Mesothelial cell of epicardium (in vitro differentiated cells): Measurements from ENCODE around the gene DLEC1. TPM values are rescaled to one million over a fixed set of nuclear protein-coding genes. Genes with fewer than 3 reads are reported as not detected.
"Not testable (repeated sequence)": the region's sequence is repeated elsewhere in the genome, so short reads cannot be mapped to it uniquely, and the experiment has no call there.

Source experiments
- DNase-seq, 2 experiments: peaks; one replicate each; pipeline ENCODE4 v3.0.0; 2021; ENCODE audit warnings: low spot score in 2 of 2; ENCODE audit not compliant: unreplicated experiment in 2 of 2
- H3K27ac Mint-ChIP-seq: 2 replicates; pipeline ENCODE4 v1.8.0; 2021; ENCODE audit warnings: mixed read lengths
- H3K27me3 Mint-ChIP-seq: 2 replicates; pipeline ENCODE4 v1.8.0; 2021; ENCODE audit warnings: low read depth, mixed read lengths
- H3K36me3 Mint-ChIP-seq: 2 replicates; pipeline ENCODE4 v1.8.0; 2021; ENCODE audit warnings: mixed read lengths
- H3K4me1 Mint-ChIP-seq: 2 replicates; pipeline ENCODE4 v1.8.0; 2021; ENCODE audit warnings: mixed read lengths
- H3K4me3 Mint-ChIP-seq: 2 replicates; pipeline ENCODE4 v1.8.0; 2021; ENCODE audit warnings: mild to moderate bottlenecking, moderate library complexity, mixed read lengths
- H3K9me3 Mint-ChIP-seq: 2 replicates; pipeline ENCODE4 v1.8.0; 2021; ENCODE audit warnings: mixed read lengths
- total RNA-seq: library from RNA; stranded (reverse); gene quantifications from 3 replicates; pipeline ENCODE4 v1.2.1, GENCODE V29; 2021
- TF ChIP-seq, protein P1 (sequence below): fragments of 200-600 bp; sonication (generic); IDR thresholded peaks from one replicate; pipeline ENCODE4 v1.5.0; 2021; ENCODE audit warnings: antibody characterized with exemption; ENCODE audit not compliant: unreplicated experiment

DLEC1 gene
- total RNA-seq, 1 donor from 2014 or later: 1.4 TPM

DNA sequence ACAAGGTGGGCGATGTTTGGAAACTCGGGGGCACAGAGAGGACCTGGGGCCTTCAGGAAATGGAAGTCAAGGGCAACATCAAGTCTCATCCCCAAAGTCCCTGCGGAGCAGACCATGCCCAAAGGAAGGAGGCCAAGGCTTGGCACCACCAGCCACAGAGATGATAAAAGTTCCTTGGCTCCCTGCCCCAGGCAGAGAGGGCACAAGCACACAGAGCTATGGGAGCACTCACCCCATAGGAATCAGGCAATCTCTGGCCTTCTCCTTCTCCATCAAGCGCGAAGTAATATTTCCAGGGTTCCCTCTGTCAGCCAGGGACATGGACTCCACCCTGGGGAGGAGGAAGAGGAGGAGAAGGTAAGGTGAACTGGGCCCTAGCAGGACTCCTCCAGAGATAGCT is 90.0 kb downstream of the DLEC1 start:
- Mint-ChIP-seq H3K9me3 (no peaks in the 10 kb centered on the region), H3K4me1 (peaks cover 12% of the 10 kb centered on the region), H3K36me3 (peaks cover 22% of the 10 kb centered on the region), H3K27me3 (no peaks in the 10 kb centered on the region), H3K27ac (no peak overlapping the region), H3K4me3 (no peak overlapping the region)
- peak in 1 of 2 experiments; percentile 19 for DNase-seq
- TF ChIP-seq, protein P1, sequence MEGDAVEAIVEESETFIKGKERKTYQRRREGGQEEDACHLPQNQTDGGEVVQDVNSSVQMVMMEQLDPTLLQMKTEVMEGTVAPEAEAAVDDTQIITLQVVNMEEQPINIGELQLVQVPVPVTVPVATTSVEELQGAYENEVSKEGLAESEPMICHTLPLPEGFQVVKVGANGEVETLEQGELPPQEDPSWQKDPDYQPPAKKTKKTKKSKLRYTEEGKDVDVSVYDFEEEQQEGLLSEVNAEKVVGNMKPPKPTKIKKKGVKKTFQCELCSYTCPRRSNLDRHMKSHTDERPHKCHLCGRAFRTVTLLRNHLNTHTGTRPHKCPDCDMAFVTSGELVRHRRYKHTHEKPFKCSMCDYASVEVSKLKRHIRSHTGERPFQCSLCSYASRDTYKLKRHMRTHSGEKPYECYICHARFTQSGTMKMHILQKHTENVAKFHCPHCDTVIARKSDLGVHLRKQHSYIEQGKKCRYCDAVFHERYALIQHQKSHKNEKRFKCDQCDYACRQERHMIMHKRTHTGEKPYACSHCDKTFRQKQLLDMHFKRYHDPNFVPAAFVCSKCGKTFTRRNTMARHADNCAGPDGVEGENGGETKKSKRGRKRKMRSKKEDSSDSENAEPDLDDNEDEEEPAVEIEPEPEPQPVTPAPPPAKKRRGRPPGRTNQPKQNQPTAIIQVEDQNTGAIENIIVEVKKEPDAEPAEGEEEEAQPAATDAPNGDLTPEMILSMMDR: no peak

DNA sequence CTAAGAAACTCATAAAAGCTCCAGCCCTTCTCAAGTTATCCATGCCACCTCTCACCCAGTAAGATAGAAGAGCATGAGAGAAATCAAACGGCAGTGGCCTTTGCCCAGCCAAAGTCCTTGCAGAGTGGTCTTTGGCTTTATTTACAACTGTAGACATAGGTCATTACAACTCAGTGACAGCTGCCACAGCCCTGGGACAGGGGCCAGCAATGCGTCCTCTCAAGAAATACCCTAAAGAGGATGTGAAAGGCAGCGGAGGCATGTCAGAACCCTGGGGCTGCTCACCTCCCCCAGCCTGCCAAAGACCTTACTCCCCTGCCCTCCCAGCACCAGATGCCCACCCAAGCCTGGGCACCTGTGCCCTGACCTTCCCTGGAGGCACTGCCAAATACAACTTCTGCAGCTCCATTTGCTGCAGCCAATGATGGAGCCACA is 91.6 kb downstream of the DLEC1 start:
- Mint-ChIP-seq H3K9me3 (no peaks in the 10 kb centered on the region), H3K4me3 (no peak overlapping the region), H3K36me3 (peaks cover 17% of the 10 kb centered on the region), H3K27me3 (no peaks in the 10 kb centered on the region), H3K4me1 (peaks cover 25% of the 10 kb centered on the region), H3K27ac (no peak overlapping the region)
- DNase-seq: no peak
- TF ChIP-seq, protein P1: no peak

GRCh38 chr3:38131621-38132369 is 92.8 kb downstream of the DLEC1 start:
- Mint-ChIP-seq H3K9me3 (no peaks in the 10 kb centered on the region), H3K4me1 (peaks cover 33% of the 10 kb centered on the region), H3K27me3 (no peaks in the 10 kb centered on the region), H3K27ac (peak overlapping the region; percentile 8), H3K36me3 (peaks cover 14% of the 10 kb centered on the region), H3K4me3 (no peak overlapping the region)
- TF ChIP-seq, protein P1: no peak
- no peak for DNase-seq

- DNase-seq: no peak
- Mint-ChIP-seq H3K9me3 (no peaks in the 10 kb centered on the region), H3K27me3 (no peaks in the 10 kb centered on the region), H3K4me3 (no peak overlapping the region), H3K36me3 (peaks cover 14% of the 10 kb centered on the region), H3K27ac (peak overlapping the region; percentile 4), H3K4me1 (peaks cover 41% of the 10 kb centered on the region)
- TF ChIP-seq, protein P1: no peak
These were observed 94.2 kb downstream of the DLEC1 start for GRCh38 chr3:38133209-38133556.

DNA sequence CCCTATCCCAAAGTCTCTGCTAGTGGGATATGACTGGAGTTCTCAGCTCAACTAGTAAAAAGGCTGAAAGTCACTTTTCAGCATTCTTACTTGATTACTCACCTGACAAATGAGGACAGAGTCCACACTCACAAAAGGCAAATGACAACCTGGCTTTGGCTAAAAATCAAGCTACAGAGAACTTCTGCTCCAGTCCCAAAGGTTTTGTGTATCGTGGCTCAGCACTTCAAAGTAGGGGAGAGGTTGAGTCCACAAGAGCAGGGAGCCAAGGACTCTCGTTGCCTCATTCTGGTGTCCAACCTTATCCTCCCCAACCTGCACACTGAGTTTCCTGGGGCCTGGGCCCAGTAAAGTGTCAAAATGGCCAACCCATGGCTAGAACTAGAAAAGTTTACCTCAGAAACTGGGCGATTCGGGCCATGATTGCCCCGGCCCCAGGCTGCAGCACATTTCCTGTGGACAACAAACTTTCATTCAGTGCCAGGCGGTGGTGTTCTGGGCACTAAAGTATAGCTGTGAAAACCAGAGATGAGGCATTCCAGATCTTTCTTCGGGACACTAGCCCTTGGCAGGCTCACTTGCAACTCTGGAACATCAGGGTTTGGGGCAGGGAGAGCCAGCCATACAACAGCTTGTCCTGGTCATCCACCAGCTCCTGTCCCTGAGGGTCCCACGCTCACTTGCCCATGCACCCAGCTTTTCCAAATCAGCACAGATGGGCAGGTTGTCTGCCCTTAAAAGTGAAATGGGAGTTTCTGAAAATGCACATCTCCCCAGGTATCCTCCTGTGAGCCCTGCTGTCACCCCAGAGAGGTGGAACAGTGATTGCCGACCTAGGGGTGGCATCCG is 94.8 kb downstream of the DLEC1 start:
- H3K4me1 Mint-ChIP-seq: peaks cover 43% of the 10 kb centered on the region
- DNase-seq: no peak
- H3K36me3 Mint-ChIP-seq: peaks cover 14% of the 10 kb centered on the region
- H3K9me3 Mint-ChIP-seq: no peaks in the 10 kb centered on the region
- no peaks in the 10 kb centered on the region for H3K27me3 Mint-ChIP-seq
- TF ChIP-seq, protein P1: no peak
- H3K4me3 Mint-ChIP-seq: no peak overlapping the region
- H3K27ac Mint-ChIP-seq: peak overlapping the region; percentile 4

- peak overlapping the region; percentile 28 for H3K27ac Mint-ChIP-seq
- peaks cover 13% of the 10 kb centered on the region for H3K36me3 Mint-ChIP-seq
- not testable (repeated sequence) for H3K27me3 Mint-ChIP-seq, DNase-seq, H3K9me3 Mint-ChIP-seq
- H3K4me1 Mint-ChIP-seq: peaks cover 51% of the 10 kb centered on the region
- peak overlapping the region; percentile 88 for H3K4me3 Mint-ChIP-seq
These were observed 95.6 kb downstream of the DLEC1 start for GRCh38 chr3:38134517-38135143.

DNA sequence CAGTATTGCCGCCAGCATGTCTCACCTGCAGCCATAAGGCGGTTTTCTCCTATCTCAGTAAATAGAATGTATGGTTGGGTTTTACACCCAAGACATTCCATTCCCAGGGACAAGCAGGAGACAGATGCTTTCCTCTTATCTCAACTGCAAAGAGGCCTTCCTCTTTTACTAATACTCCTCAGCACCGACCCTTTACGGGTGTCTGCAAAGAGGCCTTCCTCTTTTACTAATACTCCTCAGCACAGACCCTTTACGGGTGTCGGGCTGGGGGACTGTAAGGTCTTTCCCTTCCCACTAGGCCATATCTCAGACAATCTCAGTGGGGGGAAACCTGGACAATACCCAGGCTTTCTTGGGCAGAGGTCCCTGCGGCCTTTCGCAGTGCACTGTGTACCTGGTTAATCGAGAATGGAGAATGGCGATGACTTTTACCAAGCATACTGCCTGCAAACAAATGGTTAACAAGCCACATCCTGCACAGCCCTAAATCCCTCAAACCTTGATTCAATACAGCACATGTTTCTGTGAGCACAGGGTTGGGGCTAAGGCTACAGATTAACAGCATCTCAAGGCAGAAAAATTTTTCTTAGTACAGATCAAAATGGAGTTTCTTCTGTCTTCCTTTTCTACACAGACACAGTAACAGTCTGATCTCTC is 96.7 kb downstream of the DLEC1 start:
- peak overlapping the region; percentile 85 for H3K27ac Mint-ChIP-seq
- H3K36me3 Mint-ChIP-seq, H3K27me3 Mint-ChIP-seq, H3K9me3 Mint-ChIP-seq, DNase-seq: not testable (repeated sequence)
- H3K4me3 Mint-ChIP-seq: peak overlapping the region; percentile 88
- peaks cover 56% of the 10 kb centered on the region for H3K4me1 Mint-ChIP-seq
